Measurements from ENCODE around the gene CDC45. TPM values are rescaled to one million over a fixed set of nuclear protein-coding genes. Genes with fewer than 3 reads are reported as not detected.

CDC45 gene
- total RNA-seq, 4 donors from 2014 or later: 0.95 to 1.4 (median 1.2) TPM; not detected in 1

GRCh38 chr22:19525116-19525660 lies 45.5 kb downstream of the CDC45 start:
- ATAC-seq (ENCODE audit: low FRiP score) (no peak), DNase-seq (ENCODE audit: low spot score) (no peak)
- TF ChIP-seq CTCF (IDR thresholded peaks at IDR 0.05): no peak

- DNase-seq (ENCODE audit: low spot score): no peak
- ATAC-seq (ENCODE audit: low FRiP score): no peak
- TF ChIP-seq CTCF (IDR thresholded peaks at IDR 0.05): no peak
These were observed 45.9 kb downstream of the CDC45 start for GRCh38 chr22:19525666-19526065.

- no peak for TF ChIP-seq CTCF (IDR thresholded peaks at IDR 0.05)
- ATAC-seq (ENCODE audit: low FRiP score) (no peak), DNase-seq (ENCODE audit: low spot score) (no peak)
These were observed 46.5 kb downstream of the CDC45 start for GRCh38 chr22:19526076-19526701.

- TF ChIP-seq CTCF (IDR thresholded peaks at IDR 0.05): no peak
- ATAC-seq (ENCODE audit: low FRiP score): no peak
- DNase-seq (ENCODE audit: low spot score): no peak
These were observed 47.0 kb downstream of the CDC45 start for GRCh38 chr22:19526702-19527111.

- DNase-seq (ENCODE audit: low spot score) (no peak), ATAC-seq (ENCODE audit: low FRiP score) (no peak)
- TF ChIP-seq CTCF (IDR thresholded peaks at IDR 0.05): no peak
These were observed 47.6 kb downstream of the CDC45 start for GRCh38 chr22:19527321-19527721.

- DNase-seq (ENCODE audit: low spot score) (no peak), ATAC-seq (ENCODE audit: low FRiP score) (no peak)
- no peak for TF ChIP-seq CTCF (IDR thresholded peaks at IDR 0.05)
These were observed 48.2 kb downstream of the CDC45 start for GRCh38 chr22:19527861-19528417.

GRCh38 chr22:19529811-19530210 lies 50.1 kb downstream of the CDC45 start:
- DNase-seq (ENCODE audit: low spot score) (no peak), ATAC-seq (ENCODE audit: low FRiP score) (no peak)
- TF ChIP-seq CTCF (IDR thresholded peaks at IDR 0.05): no peak

Measured in omental fat pad (tissue), 4 donors.